ENCODE measurements around the gene TMEM255B.

DNA sequence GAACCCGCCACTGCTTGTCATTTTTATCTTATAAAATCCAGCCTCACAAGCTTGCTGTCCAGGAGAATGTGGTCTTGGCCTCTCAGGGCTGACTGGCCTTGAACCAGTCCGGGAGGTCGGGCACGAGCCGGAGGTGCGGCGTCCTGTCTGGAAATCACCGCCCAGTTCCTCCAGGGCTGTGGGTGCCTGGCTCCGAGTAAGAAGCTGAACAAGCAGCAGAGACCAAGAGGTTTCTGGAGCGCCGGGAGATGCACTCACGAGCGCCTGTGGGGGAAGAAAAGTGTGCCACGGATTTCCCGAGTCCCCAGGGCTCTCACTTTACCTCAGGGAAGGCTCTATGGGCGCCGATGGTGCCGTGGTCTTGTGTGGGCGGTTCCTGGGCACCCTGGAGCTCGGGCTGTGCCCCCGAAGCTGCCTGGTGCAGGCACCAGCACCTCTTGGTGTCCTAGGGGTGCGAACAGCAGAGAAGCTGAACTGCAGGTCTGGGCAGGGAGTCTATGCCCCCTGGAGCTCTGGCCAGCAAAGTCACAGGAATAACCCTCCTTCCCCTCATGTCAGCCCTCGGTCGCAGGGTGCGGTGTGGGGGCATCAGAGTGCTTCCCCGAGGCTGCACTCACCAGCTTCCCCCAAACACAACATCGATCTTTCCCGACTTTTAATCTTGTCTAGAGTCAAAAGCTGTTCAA lies 54.9 kb downstream of the TMEM255B start:
- TF ChIP-seq, protein P1, sequence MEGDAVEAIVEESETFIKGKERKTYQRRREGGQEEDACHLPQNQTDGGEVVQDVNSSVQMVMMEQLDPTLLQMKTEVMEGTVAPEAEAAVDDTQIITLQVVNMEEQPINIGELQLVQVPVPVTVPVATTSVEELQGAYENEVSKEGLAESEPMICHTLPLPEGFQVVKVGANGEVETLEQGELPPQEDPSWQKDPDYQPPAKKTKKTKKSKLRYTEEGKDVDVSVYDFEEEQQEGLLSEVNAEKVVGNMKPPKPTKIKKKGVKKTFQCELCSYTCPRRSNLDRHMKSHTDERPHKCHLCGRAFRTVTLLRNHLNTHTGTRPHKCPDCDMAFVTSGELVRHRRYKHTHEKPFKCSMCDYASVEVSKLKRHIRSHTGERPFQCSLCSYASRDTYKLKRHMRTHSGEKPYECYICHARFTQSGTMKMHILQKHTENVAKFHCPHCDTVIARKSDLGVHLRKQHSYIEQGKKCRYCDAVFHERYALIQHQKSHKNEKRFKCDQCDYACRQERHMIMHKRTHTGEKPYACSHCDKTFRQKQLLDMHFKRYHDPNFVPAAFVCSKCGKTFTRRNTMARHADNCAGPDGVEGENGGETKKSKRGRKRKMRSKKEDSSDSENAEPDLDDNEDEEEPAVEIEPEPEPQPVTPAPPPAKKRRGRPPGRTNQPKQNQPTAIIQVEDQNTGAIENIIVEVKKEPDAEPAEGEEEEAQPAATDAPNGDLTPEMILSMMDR (IDR thresholded peaks at IDR 0.05), result no peak
- no peak for TF ChIP-seq EP300 (IDR thresholded peaks at IDR 0.05)
- no peak for TF ChIP-seq POLR2A (IDR thresholded peaks at IDR 0.05)
